B cell (primary cell): Measurements from ENCODE around the gene SLC27A5. TPM values are rescaled to one million over a fixed set of nuclear protein-coding genes. Genes with fewer than 3 reads are reported as not detected.

Experiments used
- ATAC-seq: fragments of 200-7000 bp; cut with Tn5 transposase; one replicate; pipeline ENCODE4 v1.10.0; 2021; ENCODE audit warnings: low read depth, mild to moderate bottlenecking, moderate number of reproducible peaks, moderate library complexity
- CTCF ChIA-PET: fragments of 350-600 bp; sonication (Branson Sonifier 250); formaldehyde crosslinking; loops from one replicate; lab custom pipeline; 2021; ENCODE audit warnings: antibody characterized with exemption, inconsistent platforms; lab: Charles Lee
- POLR2A ChIA-PET: fragments of 350-600 bp; sonication (Branson Sonifier 250); formaldehyde crosslinking; loops from one replicate; lab custom pipeline; 2021; ENCODE audit warnings: antibody characterized with exemption; lab: Charles Lee
- DNase-seq: peaks from one replicate; pipeline ENCODE4 v3.0.0; 2013
- H2AFZ ChIP-seq: 2 replicates; pipeline ENCODE4 v1.6.1; 2012; ENCODE audit warnings: mild to moderate bottlenecking, low read depth, low read length; ENCODE audit not compliant: insufficient read depth, poor library complexity, severe bottlenecking
- H3K27ac ChIP-seq, 2 donors: 1 replicate in 1 of 2; 2 replicates in 1 of 2; pipeline ENCODE4 v1.5.1; 2012 to 2013; ENCODE audit warnings: low read length in 2 of 2, mild to moderate bottlenecking in 2 of 2, moderate library complexity in 1 of 2
- H3K27me3 ChIP-seq, 4 experiments: fragments of 200-600 bp in 1 of 4; sonication (generic) in 1 of 4; replicated peaks in 1 of 4; 1 replicate in 2 of 4; 2 replicates in 2 of 4; pipeline versions ENCODE4 v1.6.1 to v1.7.0; 2013 to 2016; ENCODE audit warnings: low read length in 3 of 4, mild to moderate bottlenecking in 2 of 4, mixed read lengths in 1 of 4, moderate library complexity in 1 of 4; ENCODE audit not compliant: insufficient read depth in 4 of 4, control insufficient read depth in 3 of 4; ENCODE audit errors: control extremely low read depth in 1 of 4
- H3K36me3 ChIP-seq, 2 experiments: replicated peaks in 1 of 2; 1 replicate in 1 of 2; 2 replicates in 1 of 2; pipeline versions ENCODE4 v1.6.1 to v1.7.1; 2013; ENCODE audit warnings: low read length in 1 of 2; ENCODE audit not compliant: insufficient read depth in 2 of 2, control insufficient read depth in 1 of 2; ENCODE audit errors: control extremely low read depth in 1 of 2, extremely low read depth in 1 of 2
- H3K4me1 ChIP-seq, 2 donors: fragments of 200-600 bp in 1 of 2; sonication (generic) in 1 of 2; 1 replicate in 1 of 2; 2 replicates in 1 of 2; pipeline versions ENCODE4 v1.5.1 to v1.6.1; 2013 to 2017; ENCODE audit warnings: low read length in 2 of 2; ENCODE audit not compliant: control insufficient read depth in 2 of 2, insufficient read depth in 2 of 2
- H3K4me2 ChIP-seq: replicated peaks from 2 replicates; pipeline ENCODE3; 2012; ENCODE audit warnings: mild to moderate bottlenecking, low read depth, low read length; ENCODE audit not compliant: poor library complexity, severe bottlenecking
- H3K4me3 ChIP-seq, 5 experiments: fragments of 200-600 bp in 1 of 5; sonication (generic) in 1 of 5; 1 replicate in 3 of 5; 2 replicates in 2 of 5; pipeline versions ENCODE4 v1.5.1 to v1.7.0; 2011 to 2016; ENCODE audit warnings: low read length in 4 of 5, mild to moderate bottlenecking in 4 of 5, low read depth in 2 of 5, control low read depth in 1 of 5, moderate library complexity in 1 of 5; ENCODE audit not compliant: insufficient read depth in 1 of 5; ENCODE audit errors: control extremely low read depth in 1 of 5, extremely low read depth in 1 of 5
- H3K79me2 ChIP-seq: fragments of 200-600 bp; sonication (generic); one replicate; pipeline ENCODE4 v1.6.0; 2016; ENCODE audit warnings: low read length; ENCODE audit not compliant: control insufficient read depth, insufficient read depth
- H3K9ac ChIP-seq: fragments of 200-600 bp; sonication (generic); 2 replicates; pipeline ENCODE4 v1.6.1; 2017; ENCODE audit warnings: mild to moderate bottlenecking, low read length, moderate library complexity
- H3K9me3 ChIP-seq, 3 donors: one replicate each; pipeline versions ENCODE4 v1.6.1 to v1.7.1; 2013; ENCODE audit warnings: low read length in 2 of 3; ENCODE audit not compliant: control insufficient read depth in 2 of 3, insufficient read depth in 1 of 3; ENCODE audit errors: control extremely low read depth in 1 of 3
- H4K20me1 ChIP-seq: 2 replicates; pipeline ENCODE4 v1.6.0; 2012; ENCODE audit warnings: mild to moderate bottlenecking, low read length; ENCODE audit not compliant: insufficient read depth, control insufficient read depth, poor library complexity, severe bottlenecking
- H3K27ac Mint-ChIP-seq: one replicate; pipeline ENCODE4 v1.8.0; 2021; ENCODE audit warnings: mixed read lengths
- H3K27me3 Mint-ChIP-seq: one replicate; pipeline ENCODE4 v1.8.0; 2021; ENCODE audit warnings: mixed read lengths
- H3K4me1 Mint-ChIP-seq: one replicate; pipeline ENCODE4 v1.8.0; 2021; ENCODE audit warnings: mixed read lengths
- H3K4me3 Mint-ChIP-seq: one replicate; pipeline ENCODE4 v1.8.0; 2021; ENCODE audit warnings: mixed read lengths
- H3K9me3 Mint-ChIP-seq: one replicate; pipeline ENCODE4 v1.8.0; 2022; ENCODE audit warnings: mixed read lengths; ENCODE audit not compliant: insufficient read depth
- EZH2 ChIP-seq: IDR thresholded peaks from 2 replicates; pipeline ENCODE4 v1.6.1; 2012; ENCODE audit warnings: borderline replicate concordance, low read depth, mild to moderate bottlenecking, moderate library complexity, low read length; ENCODE audit not compliant: insufficient read depth, poor library complexity, severe bottlenecking
- WGBS: methylation state at CpG from one replicate; pipeline ENCODE4 v1.1.5; 2013; ENCODE audit warnings: missing lambda C conversion rate; ENCODE audit not compliant: insufficient coverage; 5-methylcytosine and 5-hydroxymethylcytosine counted together
- intact Hi-C: fragments of 100-400 bp; cut with micrococcal nuclease; formaldehyde crosslinking; loops from one replicate; pipeline ENCODE4 v1.10.0; 2022
- polyA plus RNA-seq: library from polyadenylated mRNA; depleted of rRNA; stranded (reverse); fragments of >200 nt; gene quantifications from 2 replicates; pipeline ENCODE4 v1.2.3, GENCODE V29; 2012
- total RNA-seq, 2 donors: library from RNA; stranded (reverse); fragments of 120-200 nt in 1 of 2; gene quantifications; 1 replicate in 1 of 2; 2 replicates in 1 of 2; pipeline versions ENCODE4 v1.2.3 to v1.2.4, GENCODE V29; 2013 to 2022
- TF ChIP-seq, protein P1 (sequence below): fragments of 200-600 bp; IDR thresholded peaks from one replicate; pipeline ENCODE4 v1.8.0; 2022; ENCODE audit warnings: antibody characterized with exemption, mild to moderate bottlenecking

SLC27A5 gene
- total and polyA plus RNA-seq, 2 donors (not counting 1 experiment from before 2014, with no cell fraction given), result 8.9 to 11.8 TPM

DNA sequence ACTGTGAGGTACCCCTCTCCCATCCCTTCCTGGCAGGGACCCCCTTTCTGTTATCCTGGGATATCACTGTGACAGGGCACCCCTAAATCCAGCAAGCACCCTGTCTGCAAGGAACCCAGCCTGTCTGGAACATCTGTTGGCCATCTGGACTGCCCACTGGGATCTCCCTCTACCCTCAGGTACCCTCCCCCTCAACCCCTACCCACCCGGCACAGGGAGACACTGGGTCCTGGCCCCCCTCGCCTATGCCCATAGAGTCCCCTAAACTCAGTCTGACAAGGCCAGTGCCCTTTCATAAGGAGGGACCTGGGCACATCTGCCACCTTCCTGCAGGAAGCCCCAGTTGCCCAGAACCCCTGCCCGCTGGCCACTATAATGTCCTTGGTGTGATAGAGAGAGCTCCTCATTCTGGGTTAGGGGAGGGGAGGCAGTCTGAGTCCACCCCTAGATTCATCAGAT lies 2.8 kb upstream of the SLC27A5 start:
- 80% methylated on average over 1 of the region's 3 CpGs for WGBS
- H3K27ac Mint-ChIP-seq, result peak overlapping the region; percentile 71
- TF ChIP-seq, protein P1, sequence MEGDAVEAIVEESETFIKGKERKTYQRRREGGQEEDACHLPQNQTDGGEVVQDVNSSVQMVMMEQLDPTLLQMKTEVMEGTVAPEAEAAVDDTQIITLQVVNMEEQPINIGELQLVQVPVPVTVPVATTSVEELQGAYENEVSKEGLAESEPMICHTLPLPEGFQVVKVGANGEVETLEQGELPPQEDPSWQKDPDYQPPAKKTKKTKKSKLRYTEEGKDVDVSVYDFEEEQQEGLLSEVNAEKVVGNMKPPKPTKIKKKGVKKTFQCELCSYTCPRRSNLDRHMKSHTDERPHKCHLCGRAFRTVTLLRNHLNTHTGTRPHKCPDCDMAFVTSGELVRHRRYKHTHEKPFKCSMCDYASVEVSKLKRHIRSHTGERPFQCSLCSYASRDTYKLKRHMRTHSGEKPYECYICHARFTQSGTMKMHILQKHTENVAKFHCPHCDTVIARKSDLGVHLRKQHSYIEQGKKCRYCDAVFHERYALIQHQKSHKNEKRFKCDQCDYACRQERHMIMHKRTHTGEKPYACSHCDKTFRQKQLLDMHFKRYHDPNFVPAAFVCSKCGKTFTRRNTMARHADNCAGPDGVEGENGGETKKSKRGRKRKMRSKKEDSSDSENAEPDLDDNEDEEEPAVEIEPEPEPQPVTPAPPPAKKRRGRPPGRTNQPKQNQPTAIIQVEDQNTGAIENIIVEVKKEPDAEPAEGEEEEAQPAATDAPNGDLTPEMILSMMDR, result no peak
- TF ChIP-seq EZH2, result no peak
- H2AFZ ChIP-seq, result no peak overlapping the region
- peaks cover 0 to 12% of the 10 kb centered on the region in 2 experiments for H3K36me3 ChIP-seq
- H3K9me3 Mint-ChIP-seq, result no peaks in the 10 kb centered on the region
- peaks cover 50% of the 10 kb centered on the region for H3K79me2 ChIP-seq
- H3K27ac ChIP-seq, result no peak overlapping the region
- H3K4me3 Mint-ChIP-seq, result peak overlapping the region; percentile 80
- H3K27me3 Mint-ChIP-seq, result no peaks in the 10 kb centered on the region
- H3K4me2 ChIP-seq, result peak overlapping the region; percentile 77
- no peak for ATAC-seq
- intact Hi-C loops, result loop anchor here (1.0 kb wide), 1 partner anchor 15 kb away; no protein-coding TSS in a partner anchor
- peaks cover 21 to 32% of the 10 kb centered on the region in 2 donors for H3K4me1 ChIP-seq
- CTCF ChIA-PET, result interaction anchor here (0.7 to 1.6 kb wide), 3 partner anchors 61 to 486 kb away, joined by 3 to 11 read pairs (median 7); no protein-coding TSS in a partner anchor
- H3K4me3 ChIP-seq, result peak overlapping the region in 1 of 5 experiments; percentile 41
- POLR2A ChIA-PET, result interaction anchor here (1.0 kb wide), 1 partner anchor 61 kb away, joined by 3 read pairs; no protein-coding TSS in a partner anchor
- DNase-seq, result no peak
- peaks cover 63% of the 10 kb centered on the region for H4K20me1 ChIP-seq
- no peak overlapping the region for H3K9ac ChIP-seq
- H3K4me1 Mint-ChIP-seq, result peaks cover 41% of the 10 kb centered on the region
- H3K27me3 ChIP-seq, result no peaks in the 10 kb centered on the region
- no peaks in the 10 kb centered on the region for H3K9me3 ChIP-seq
